SK-N-MC (cell line): Measurements from ENCODE around the gene DAD1.

Source experiments
- EZH2 ChIP-seq: fragments of 200-600 bp; sonication (generic); IDR thresholded peaks from one replicate; pipeline ENCODE4 v1.6.1; 2017; ENCODE audit warnings: antibody characterized with exemption
- FOXP2 ChIP-seq: optimal IDR thresholded peaks from 2 replicates; pipeline ENCODE3; 2011; ENCODE audit warnings: mild to moderate bottlenecking, moderate library complexity; ENCODE audit not compliant: insufficient read depth; ENCODE audit errors: extremely low read length, control extremely low read depth
- POLR2AphosphoS5 ChIP-seq: IDR thresholded peaks from 2 replicates; pipeline ENCODE4 v1.6.1; 2012; ENCODE audit warnings: mild to moderate bottlenecking, low read depth, low read length, borderline replicate concordance

- TF ChIP-seq POLR2AphosphoS5 (no peak), EZH2 (no peak), FOXP2 (no peak)
These were observed 30.7 kb downstream of the DAD1 start for GRCh38 chr14:22558221-22558913.
